Stomach (tissue), 4 donors: ENCODE results near the gene PRMT7.

Experiments used
- EP300 ChIP-seq: sonication (generic); formaldehyde crosslinking; IDR thresholded peaks from one replicate; pipeline ENCODE4 v1.6.1; 2017; ENCODE audit warnings: antibody characterized with exemption
- POLR2A ChIP-seq, 4 donors: fragments of 450-650 bp; IDR thresholded peaks; one replicate each; pipeline ENCODE4 v1.6.1; 2016; ENCODE audit warnings: antibody characterized with exemption in 4 of 4, control low read depth in 2 of 4, mild to moderate bottlenecking in 1 of 4, moderate library complexity in 1 of 4
- TF ChIP-seq, protein P1 (sequence below), 7 experiments: fragments of 450-650 bp in 4 of 7; fragments of 200-600 bp in 3 of 7; sonication (generic) in 3 of 7; IDR thresholded peaks; one replicate each; pipeline ENCODE4 v1.5.1; 2016 to 2019; ENCODE audit warnings: antibody characterized with exemption in 7 of 7, control low read depth in 2 of 7, mild to moderate bottlenecking in 1 of 7

DNA sequence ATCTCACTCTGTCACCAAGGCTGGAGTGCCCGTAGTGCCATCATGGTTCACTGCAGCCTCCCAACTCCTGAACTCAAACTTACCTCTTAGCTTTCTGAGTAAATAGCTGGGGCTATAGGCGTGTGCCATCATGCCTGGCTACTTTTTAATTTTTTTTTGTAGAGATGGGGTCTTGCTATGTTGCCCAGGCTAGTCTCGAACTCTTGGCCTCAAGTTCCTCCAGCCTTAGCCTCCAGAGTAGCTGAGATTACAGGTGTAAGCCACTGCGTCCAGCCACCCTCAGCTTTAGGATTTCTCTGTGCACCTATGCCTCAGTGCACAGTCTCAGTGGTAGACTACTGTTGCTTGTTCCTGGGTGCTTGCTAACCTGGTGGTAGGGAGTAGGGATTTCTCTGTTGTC is 41.0 kb upstream of the PRMT7 start:
- TF ChIP-seq, protein P1, sequence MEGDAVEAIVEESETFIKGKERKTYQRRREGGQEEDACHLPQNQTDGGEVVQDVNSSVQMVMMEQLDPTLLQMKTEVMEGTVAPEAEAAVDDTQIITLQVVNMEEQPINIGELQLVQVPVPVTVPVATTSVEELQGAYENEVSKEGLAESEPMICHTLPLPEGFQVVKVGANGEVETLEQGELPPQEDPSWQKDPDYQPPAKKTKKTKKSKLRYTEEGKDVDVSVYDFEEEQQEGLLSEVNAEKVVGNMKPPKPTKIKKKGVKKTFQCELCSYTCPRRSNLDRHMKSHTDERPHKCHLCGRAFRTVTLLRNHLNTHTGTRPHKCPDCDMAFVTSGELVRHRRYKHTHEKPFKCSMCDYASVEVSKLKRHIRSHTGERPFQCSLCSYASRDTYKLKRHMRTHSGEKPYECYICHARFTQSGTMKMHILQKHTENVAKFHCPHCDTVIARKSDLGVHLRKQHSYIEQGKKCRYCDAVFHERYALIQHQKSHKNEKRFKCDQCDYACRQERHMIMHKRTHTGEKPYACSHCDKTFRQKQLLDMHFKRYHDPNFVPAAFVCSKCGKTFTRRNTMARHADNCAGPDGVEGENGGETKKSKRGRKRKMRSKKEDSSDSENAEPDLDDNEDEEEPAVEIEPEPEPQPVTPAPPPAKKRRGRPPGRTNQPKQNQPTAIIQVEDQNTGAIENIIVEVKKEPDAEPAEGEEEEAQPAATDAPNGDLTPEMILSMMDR (IDR thresholded peaks at IDR 0.05): no peak
- TF ChIP-seq POLR2A (IDR thresholded peaks at IDR 0.05) (no peak), EP300 (no peak)
